Adipose tissue (tissue), 3 donors: ENCODE results near the gene PCDHGA8. TPM values are rescaled to one million over a fixed set of nuclear protein-coding genes. Genes with fewer than 3 reads are reported as not detected.
"Not testable (repeated sequence)": the region's sequence is repeated elsewhere in the genome, so short reads cannot be mapped to it uniquely, and the experiment has no call there.

ENCODE experiments used
- H3K27ac ChIP-seq: one replicate; pipeline ENCODE4 v1.5.1; 2013; ENCODE audit warnings: low read depth, low read length
- WGBS, 3 donors: extraction: QIAGEN DNeasy Blood & Tissue Kit; methylation state at CpG; one replicate each; pipeline ENCODE4 v1.1.7; 2013; 5-methylcytosine and 5-hydroxymethylcytosine counted together
- polyA plus RNA-seq, 3 donors: library from polyadenylated mRNA; stranded (reverse); fragments of 200-250 nt; gene quantifications; one replicate each; pipeline ENCODE4 v1.2.3, GENCODE V29; 2013
- donor health status: healthy with polysubstance abuse.
- donor health status: Bipolar disorder and iron deficiency.
- donor health status: healthy.

Gene PCDHGA8
- polyA plus RNA-seq, 3 donors, result 0.07 to 0.45 (median 0.10) TPM

DNA sequence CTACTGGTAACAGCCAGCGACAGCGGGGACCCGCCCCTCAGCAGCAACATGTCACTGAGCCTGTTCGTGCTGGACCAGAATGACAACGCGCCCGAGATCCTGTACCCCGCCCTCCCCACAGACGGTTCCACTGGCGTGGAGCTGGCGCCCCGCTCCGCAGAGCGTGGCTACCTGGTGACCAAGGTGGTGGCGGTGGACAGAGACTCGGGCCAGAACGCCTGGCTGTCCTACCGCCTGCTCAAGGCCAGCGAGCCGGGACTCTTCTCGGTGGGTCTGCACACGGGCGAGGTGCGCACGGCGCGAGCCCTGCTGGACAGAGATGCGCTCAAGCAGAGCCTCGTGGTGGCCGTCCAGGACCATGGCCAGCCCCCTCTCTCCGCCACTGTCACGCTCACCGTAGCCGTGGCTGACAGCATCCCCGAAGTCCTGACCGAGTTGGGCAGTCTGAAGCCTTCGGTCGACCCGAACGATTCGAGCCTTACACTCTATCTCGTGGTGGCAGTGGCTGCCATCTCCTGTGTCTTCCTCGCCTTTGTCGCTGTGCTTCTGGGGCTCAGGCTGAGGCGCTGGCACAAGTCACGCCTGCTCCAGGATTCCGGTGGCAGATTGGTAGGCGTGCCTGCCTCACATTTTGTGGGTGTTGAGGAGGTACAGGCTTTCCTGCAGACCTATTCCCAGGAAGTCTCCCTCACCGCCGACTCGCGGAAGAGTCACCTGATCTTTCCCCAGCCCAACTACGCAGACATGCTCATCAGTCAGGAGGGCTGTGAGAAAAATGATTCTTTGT lies 2.2 kb downstream of the PCDHGA8 start:
- WGBS, 3 donors, result 31 to 34% (median 34%) methylated on average over 37 to 41 of the region's 53 CpGs
- H3K27ac ChIP-seq, result not testable (repeated sequence)

DNA sequence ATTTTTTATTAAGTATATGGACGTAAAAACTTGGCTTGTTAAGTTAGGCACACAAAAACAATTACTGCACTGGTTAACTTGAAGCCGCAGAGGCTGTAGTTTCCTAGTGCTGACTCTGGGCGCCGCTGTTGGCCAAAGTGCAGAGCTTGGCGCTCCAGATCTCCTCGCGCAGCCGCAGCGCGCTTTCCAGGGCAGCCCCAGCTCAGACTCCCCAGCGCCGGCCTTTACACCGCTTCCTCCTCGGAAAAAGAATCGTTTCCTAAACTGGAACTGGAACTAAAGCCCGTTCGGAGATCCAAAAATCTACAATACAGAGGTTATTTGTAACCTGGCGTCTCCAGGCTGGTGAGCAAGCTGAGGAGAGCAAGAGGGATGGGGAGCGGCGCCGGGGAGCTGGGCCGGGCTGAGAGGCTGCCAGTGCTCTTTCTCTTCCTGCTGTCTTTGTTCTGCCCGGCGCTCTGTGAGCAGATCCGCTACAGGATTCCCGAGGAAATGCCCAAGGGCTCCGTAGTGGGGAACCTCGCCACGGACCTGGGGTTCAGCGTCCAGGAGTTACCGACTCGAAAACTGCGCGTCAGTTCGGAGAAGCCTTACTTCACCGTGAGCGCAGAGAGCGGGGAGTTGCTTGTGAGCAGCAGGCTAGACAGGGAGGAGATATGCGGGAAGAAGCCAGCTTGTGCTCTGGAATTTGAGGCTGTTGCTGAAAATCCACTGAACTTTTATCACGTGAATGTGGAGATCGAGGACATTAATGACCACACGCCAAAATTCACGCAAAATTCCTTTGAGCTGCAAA lies 5.5 kb downstream of the PCDHGA8 start, which contains the start of gene PCDHGB5:
TSS of gene PCDHGB5 (plus strand) at position 192 of the 796 bp plus-strand sequence. CDS start at position 373, 181 bp downstream.
- H3K27ac ChIP-seq, result not testable (repeated sequence)
- WGBS, 3 donors, result 3 to 8% (median 5%) methylated on average over 23 to 24 of the region's 43 CpGs

DNA sequence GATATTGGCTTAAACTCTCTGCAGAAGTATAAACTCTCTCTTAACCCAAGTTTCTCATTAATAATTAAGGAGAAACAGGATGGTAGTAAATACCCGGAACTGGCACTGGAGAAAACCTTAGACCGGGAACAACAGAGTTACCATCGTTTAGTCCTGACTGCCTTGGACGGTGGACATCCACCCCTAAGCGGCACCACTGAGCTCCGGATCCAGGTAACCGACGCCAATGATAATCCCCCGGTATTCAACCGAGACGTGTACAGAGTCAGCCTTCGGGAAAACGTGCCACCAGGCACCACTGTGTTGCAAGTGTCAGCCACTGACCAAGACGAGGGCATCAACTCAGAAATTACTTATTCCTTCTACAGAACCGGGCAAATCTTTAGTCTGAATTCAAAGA lies 6.2 kb downstream of the PCDHGA8 start:
- 23 to 25% (median 24%) methylated on average over 15 of the region's 15 CpGs for WGBS, 3 donors
- no peak overlapping the region for H3K27ac ChIP-seq

DNA sequence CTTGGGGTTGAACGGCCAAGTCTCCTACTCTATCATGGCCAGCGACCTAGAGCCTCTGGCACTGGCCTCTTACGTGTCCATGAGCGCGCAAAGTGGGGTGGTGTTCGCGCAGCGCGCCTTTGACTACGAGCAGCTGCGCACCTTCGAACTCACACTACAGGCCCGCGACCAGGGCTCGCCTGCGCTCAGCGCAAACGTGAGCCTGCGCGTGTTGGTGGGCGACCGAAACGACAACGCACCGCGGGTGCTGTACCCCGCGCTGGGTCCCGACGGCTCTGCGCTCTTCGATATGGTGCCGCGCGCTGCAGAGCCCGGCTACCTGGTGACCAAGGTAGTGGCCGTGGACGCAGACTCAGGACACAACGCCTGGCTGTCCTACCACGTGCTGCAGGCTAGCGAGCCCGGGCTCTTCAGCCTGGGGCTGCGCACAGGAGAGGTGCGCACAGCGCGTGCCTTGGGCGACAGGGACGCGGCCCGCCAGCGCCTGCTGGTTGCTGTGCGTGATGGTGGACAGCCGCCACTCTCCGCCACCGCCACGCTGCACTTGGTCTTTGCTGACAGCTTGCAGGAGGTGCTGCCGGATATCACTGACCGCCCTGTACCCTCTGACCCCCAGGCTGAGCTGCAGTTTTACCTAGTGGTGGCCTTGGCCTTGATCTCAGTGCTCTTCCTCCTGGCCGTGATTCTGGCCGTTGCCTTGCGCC lies 7.3 kb downstream of the PCDHGA8 start:
- no peak overlapping the region for H3K27ac ChIP-seq
- 22 to 30% (median 27%) methylated on average over 61 of the region's 61 CpGs for WGBS, 3 donors

DNA sequence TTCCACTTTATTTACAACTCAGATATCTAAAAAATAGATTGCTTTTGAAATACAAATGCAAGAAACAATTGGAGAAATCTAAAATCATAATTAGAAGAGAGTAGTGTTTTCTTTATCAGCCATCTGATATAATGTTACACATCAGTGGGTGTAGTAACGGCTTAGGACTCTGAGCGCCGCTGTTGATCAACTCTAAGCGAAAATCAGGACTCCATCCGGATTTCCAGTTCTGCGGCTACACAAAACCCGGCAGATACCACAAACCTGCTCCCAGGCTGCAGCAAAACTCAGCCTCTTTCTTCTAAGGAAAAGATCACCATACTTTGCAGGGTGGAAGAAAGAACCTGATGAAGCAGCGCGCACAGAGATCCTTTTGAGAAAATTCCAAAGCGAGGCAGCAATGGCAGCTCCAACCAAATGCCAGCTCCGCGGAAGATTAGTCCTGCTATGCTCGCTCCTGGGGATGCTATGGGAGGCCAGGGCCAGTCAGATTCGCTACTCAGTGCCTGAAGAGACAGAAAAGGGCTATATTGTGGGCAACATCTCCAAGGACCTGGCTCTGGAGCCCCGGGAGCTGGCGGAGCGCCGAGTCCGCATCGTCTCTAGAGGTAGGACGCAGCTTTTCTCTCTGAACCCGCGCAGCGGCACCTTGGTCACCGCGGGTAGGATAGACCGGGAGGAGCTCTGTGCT lies 10.3 kb downstream of the PCDHGA8 start, which contains the start of gene PCDHGA9:
TSS of gene PCDHGA9 (plus strand) at position 226 of the 691 bp plus-strand sequence. CDS start at position 401, 175 bp downstream.
- WGBS, 3 donors, result 14 to 16% (median 15%) methylated on average over 27 of the region's 27 CpGs
- no peak within 1 kb of the TSS for H3K27ac ChIP-seq

DNA sequence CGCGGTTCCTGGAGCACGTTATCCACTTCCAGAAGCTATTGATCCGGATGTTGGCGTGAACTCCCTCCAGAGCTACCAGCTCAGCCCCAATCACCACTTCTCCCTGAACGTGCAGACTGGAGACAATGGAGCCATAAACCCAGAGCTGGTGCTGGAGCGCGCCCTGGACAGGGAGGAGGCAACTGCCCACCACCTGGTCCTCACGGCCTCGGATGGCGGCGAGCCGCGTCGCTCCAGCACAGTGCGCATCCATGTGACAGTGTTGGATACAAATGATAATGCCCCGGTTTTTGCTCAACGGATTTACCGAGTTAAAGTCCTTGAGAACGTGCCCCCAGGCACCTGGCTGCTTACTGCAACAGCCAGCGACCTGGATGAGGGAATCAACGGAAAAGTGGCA lies 11.0 kb downstream of the PCDHGA8 start:
- no peak overlapping the region for H3K27ac ChIP-seq
- 18 to 33% (median 23%) methylated on average over 22 of the region's 22 CpGs for WGBS, 3 donors

DNA sequence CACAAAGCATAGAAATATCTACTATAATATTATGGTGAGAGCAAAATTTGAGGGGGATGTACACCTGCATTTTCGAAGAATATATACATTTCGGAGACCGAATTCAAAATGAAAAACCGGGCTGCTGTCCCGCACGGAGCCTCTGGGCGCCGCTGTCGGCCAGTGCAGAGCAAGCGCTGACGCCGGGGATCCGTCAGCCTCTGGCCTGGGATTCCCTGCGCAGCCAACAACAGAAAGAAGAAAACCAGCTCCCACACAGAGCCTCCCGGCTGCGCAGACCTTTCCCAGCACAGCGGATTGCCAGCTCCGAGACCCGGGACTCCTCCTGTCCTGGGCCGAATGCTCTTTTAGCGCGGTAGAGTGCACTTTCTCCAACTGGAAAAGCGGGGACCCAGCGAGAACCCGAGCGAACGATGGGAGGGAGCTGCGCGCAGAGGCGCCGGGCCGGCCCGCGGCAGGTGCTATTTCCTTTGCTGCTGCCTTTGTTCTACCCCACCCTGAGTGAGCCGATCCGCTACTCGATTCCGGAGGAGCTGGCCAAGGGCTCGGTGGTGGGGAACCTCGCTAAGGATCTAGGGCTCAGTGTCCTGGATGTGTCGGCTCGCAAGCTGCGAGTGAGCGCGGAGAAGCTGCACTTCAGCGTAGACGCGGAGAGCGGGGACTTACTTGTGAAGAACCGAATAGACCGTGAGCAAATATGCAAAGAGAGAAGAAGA lies 15.5 kb downstream of the PCDHGA8 start, which contains the start of gene PCDHGB6:
TSS of gene PCDHGB6 (plus strand) at position 232 of the 716 bp plus-strand sequence. CDS start at position 414, 182 bp downstream.
- 9 to 12% (median 10%) methylated on average over 46 to 49 of the region's 51 CpGs for WGBS, 3 donors

DNA sequence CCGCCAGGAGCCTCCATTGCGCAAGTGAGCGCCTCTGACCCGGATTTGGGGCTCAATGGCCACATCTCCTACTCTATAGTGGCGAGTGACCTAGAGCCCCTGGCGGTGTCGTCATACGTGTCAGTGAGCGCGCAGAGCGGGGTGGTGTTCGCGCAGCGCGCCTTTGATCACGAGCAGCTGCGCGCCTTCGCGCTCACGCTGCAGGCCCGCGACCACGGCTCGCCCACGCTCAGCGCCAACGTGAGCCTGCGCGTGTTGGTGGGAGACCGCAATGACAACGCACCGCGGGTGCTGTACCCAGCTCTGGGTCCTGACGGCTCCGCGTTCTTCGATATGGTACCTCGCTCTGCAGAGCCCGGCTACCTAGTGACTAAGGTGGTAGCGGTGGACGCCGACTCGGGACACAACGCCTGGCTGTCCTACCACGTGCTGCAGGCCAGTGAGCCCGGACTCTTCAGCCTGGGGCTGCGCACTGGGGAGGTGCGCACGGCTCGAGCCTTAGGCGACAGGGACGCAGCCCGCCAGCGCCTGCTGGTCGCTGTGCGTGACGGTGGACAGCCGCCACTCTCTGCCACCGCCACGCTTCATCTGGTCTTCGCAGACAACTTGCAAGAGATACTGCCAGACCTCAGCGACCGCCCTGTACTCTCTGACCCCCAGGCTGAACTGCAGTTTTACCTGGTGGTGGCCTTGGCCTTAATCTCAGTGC lies 17.3 kb downstream of the PCDHGA8 start:
- WGBS, 3 donors, result 17 to 27% (median 24%) methylated on average over 64 of the region's 64 CpGs
- no peak overlapping the region for H3K27ac ChIP-seq

More for the DNA sequence above, 15.5 kb downstream of the PCDHGA8 start, which contains the start of gene PCDHGB6:
- H3K27ac ChIP-seq, result not testable (repeated sequence)

DNA sequence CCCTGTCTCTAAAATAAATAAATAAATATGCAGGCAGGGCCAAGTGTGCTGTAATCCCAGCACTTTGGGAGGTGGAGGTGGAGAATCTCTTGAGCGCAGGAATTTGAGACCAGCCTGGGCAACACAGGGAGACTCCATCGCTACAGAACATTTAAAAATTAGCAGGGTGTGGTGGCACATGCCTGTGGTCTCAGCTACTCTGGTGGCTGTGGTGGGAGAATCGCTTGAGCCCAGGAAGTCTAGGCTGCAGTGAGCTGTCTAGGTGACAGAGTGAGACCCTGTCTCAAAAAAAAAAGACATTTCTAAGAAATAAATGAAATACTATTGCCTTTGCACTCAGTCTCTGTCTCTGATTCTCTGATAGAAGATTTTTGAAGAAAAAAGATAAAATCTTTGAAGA lies 19.1 kb downstream of the PCDHGA8 start:
- WGBS, 3 donors, result 60 to 67% (median 61%) methylated on average over 3 of the region's 3 CpGs

DNA sequence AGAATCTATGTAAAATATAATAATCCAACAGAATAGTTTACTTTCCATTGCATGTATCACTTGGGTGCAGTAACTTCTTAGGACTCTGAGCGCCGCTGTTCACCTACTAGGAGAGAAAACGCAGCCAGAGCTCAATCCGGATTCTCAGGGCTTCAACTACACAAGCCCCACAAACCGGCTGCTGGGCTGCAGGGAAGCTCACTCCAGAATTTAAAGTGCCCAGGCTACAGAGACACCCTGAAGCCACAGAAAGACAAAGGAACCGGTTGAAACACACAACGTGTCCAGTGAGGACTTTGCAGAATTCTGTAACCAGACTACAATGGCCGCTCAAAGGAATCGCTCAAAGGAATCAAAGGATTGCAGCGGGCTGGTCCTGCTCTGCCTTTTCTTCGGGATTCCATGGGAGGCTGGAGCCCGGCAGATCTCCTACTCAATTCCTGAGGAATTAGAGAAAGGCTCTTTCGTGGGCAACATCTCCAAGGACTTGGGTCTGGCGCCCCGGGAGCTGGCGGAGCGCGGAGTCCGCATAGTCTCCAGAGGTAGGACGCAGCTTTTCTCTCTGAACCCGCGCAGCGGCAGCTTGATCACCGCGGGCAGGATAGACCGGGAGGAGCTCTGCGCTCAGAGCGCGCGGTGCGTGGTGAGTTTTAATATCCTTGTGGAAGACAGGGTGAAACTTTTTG lies 20.6 kb downstream of the PCDHGA8 start, which contains the start of gene PCDHGA10:
TSS of gene PCDHGA10 (plus strand) at position 134 of the 686 bp plus-strand sequence. CDS start at position 323, 189 bp downstream.
- H3K27ac ChIP-seq, result no peak within 1 kb of the TSS
- WGBS, 3 donors, result 15 to 19% (median 15%) methylated on average over 31 of the region's 31 CpGs

More for the DNA sequence above, 19.1 kb downstream of the PCDHGA8 start:
- H3K27ac ChIP-seq, result no peak overlapping the region

DNA sequence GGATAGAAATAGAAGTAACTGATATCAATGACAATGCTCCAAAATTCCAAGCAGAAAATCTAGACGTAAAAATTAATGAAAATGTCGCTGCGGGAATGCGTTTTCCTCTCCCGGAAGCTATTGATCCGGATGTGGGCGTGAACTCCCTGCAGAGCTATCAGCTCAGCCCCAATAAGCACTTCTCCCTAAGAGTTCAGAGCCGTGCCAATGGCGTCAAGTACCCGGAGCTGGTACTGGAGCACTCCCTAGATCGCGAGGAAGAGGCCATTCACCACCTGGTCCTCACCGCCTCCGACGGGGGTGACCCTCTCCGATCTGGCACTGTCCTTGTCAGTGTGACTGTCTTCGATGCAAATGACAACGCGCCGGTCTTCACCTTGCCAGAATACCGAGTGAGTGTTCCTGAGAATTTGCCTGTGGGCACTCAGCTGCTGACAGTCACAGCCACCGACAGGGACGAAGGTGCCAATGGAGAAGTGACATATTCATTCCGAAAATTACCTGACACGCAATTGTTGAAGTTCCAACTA lies 21.2 kb downstream of the PCDHGA8 start:
- WGBS, 3 donors, result 15 to 18% (median 16%) methylated on average over 25 of the region's 25 CpGs

DNA sequence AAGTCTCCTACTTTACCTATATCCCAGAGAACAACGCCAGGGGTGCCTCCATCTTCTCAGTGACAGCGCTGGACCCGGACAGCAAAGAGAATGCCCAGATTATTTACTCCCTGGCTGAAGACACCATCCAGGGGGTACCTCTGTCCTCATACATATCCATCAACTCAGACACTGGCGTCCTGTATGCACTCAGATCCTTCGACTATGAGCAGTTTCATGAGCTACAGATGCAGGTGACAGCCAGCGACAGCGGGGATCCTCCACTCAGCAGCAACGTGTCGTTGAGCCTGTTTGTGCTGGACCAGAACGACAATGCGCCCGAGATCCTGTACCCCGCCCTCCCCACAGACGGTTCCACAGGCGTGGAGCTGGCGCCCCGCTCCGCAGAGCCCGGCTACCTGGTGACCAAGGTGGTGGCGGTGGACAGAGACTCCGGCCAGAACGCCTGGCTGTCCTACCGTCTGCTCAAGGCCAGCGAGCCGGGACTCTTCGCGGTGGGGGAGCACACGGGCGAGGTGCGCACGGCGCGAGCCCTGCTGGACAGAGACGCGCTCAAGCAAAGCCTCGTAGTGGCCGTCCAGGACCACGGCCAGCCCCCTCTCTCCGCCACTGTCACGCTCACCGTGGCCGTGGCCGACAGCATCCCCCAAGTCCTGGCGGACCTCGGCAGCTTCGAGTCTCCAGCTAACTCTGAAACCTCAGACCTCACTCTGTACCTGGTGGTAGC lies 22.3 kb downstream of the PCDHGA8 start:
- not testable (repeated sequence) for H3K27ac ChIP-seq
- 26 to 29% (median 26%) methylated on average over 37 to 46 of the region's 46 CpGs for WGBS, 3 donors

More for the DNA sequence above, 21.2 kb downstream of the PCDHGA8 start:
- no peak overlapping the region for H3K27ac ChIP-seq

DNA sequence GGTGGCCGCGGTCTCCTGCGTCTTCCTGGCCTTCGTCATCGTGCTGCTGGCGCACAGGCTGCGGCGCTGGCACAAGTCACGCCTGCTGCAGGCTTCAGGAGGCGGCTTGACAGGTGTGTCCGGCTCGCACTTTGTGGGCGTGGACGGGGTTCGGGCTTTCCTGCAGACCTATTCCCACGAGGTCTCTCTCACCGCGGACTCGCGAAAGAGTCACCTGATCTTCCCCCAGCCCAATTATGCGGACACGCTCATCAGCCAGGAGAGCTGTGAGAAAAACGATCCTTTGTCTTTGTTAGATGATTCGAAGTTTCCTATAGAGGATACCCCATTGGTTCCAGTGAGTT lies 22.8 kb downstream of the PCDHGA8 start:
- H3K27ac ChIP-seq, result not testable (repeated sequence)
- WGBS, 3 donors, result 21 to 29% (median 23%) methylated on average over 24 of the region's 24 CpGs

DNA sequence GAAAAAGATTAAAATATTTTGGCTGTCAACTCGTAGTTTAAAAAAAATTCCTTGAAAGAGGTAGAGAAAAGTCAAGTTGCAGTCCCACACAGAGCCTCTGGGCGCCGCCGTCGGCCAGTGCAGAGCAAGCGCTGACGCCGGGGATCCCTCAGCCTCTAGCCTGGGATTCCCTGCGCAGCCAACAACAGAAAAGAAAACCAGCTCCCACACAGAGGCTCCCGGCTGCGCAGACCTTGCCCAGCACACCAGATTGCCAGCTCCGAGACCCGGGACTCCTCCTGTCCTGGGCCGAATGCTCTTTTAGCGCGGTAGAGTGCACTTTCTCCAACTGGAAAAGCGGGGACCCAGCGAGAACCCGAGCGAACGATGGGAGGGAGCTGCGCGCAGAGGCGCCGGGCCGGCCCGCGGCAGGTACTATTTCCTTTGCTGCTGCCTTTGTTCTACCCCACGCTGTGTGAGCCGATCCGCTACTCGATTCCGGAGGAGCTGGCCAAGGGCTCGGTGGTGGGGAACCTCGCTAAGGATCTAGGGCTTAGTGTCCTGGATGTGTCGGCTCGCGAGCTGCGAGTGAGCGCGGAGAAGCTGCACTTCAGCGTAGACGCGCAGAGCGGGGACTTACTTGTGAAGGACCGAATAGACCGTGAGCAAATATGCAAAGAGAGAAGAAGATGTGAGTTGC lies 25.2 kb downstream of the PCDHGA8 start, which contains the start of gene PCDHGB7:
TSS of gene PCDHGB7 (plus strand) at position 184 of the 679 bp plus-strand sequence. CDS start at position 367, 183 bp downstream.
- 6 to 10% (median 7%) methylated on average over 39 to 47 of the region's 47 CpGs for WGBS, 3 donors

More for the DNA sequence above, 25.2 kb downstream of the PCDHGA8 start, which contains the start of gene PCDHGB7:
- H3K27ac ChIP-seq, result not testable (repeated sequence)
